ENCODE data around the gene METTL23. TPM values are rescaled to one million over a fixed set of nuclear protein-coding genes. Genes with fewer than 3 reads are reported as not detected.

Gene METTL23
- total RNA-seq, 2 experiments from 2014 or later, result 35.4 to 37.8 TPM

GRCh38 chr17:76747716-76748363, 21.2 kb downstream of the METTL23 start:
- H3K27ac Mint-ChIP-seq, result no peak overlapping the region
- no peaks in the 10 kb centered on the region for H3K27me3 ChIP-seq (ENCODE audit: control insufficient read depth in 1 of 2, insufficient read depth in 2 of 2, low read length in 2 of 2)
- DNase-seq (no peak), ATAC-seq (ENCODE audit: poor library complexity) (no peak)
- no peak overlapping the region for H3K27ac ChIP-seq (ENCODE audit: low read depth in 1 of 2, low read length in 2 of 2)
- no peaks in the 10 kb centered on the region for H3K27me3 Mint-ChIP-seq
- no peak overlapping the region for H3K4me3 ChIP-seq (ENCODE audit: low read length)
- intact Hi-C loops (cut with DNase I, micrococcal nuclease), result no loop called here
- H3K4me1 ChIP-seq (ENCODE audit: insufficient read depth, low read length), result peaks cover 15% of the 10 kb centered on the region
- ChIA-PET POLR2A (interaction anchor here (1.3 to 1.8 kb wide), 2 partner anchors 10 to 14 kb away, joined by 4 to 13 read pairs; partner anchors contain the start of genes MFSD11 and SRSF2), CTCF (no interaction called here)
- H3K4me3 Mint-ChIP-seq, result no peak overlapping the region
- TF ChIP-seq CTCF (IDR thresholded peaks at IDR 0.05), result no peak
- no peaks in the 10 kb centered on the region for H3K9me3 Mint-ChIP-seq
- peaks cover 10% of the 10 kb centered on the region for H3K4me1 Mint-ChIP-seq (ENCODE audit: low read depth)
- no peaks in the 10 kb centered on the region for H3K9me3 ChIP-seq (ENCODE audit: control insufficient read depth in 1 of 2, insufficient read depth in 1 of 2, low read length in 2 of 2)
- H3K36me3 Mint-ChIP-seq (ENCODE audit: low read depth), result peaks cover 61% of the 10 kb centered on the region
- H3K36me3 ChIP-seq (ENCODE audit: insufficient read depth, low read length), result peaks cover 40% of the 10 kb centered on the region

- POLR2A ChIA-PET, result interaction anchor here (1.3 to 1.8 kb wide), 2 partner anchors 11 to 15 kb away, joined by 4 to 13 read pairs; partner anchors contain the start of genes MFSD11 and SRSF2
- H3K27ac Mint-ChIP-seq, result no peak overlapping the region
- H3K27me3 ChIP-seq (ENCODE audit: control insufficient read depth in 1 of 2, insufficient read depth in 2 of 2, low read length in 2 of 2), result no peaks in the 10 kb centered on the region
- H3K4me3 Mint-ChIP-seq, result no peak overlapping the region
- ATAC-seq (ENCODE audit: poor library complexity) (no peak), DNase-seq (no peak)
- H3K9me3 Mint-ChIP-seq, result no peaks in the 10 kb centered on the region
- no peak for TF ChIP-seq CTCF (IDR thresholded peaks at IDR 0.05)
- H3K9me3 ChIP-seq (ENCODE audit: control insufficient read depth in 1 of 2, insufficient read depth in 1 of 2, low read length in 2 of 2), result no peaks in the 10 kb centered on the region
- intact Hi-C loops (cut with DNase I, micrococcal nuclease), result no loop called here
- H3K4me1 ChIP-seq (ENCODE audit: insufficient read depth, low read length), result peaks cover 20% of the 10 kb centered on the region
- CTCF ChIA-PET, result no interaction called here
- H3K36me3 Mint-ChIP-seq (ENCODE audit: low read depth), result peaks cover 61% of the 10 kb centered on the region
- H3K27me3 Mint-ChIP-seq, result no peaks in the 10 kb centered on the region
- no peak overlapping the region for H3K27ac ChIP-seq (ENCODE audit: low read depth in 1 of 2, low read length in 2 of 2)
- peaks cover 18% of the 10 kb centered on the region for H3K4me1 Mint-ChIP-seq (ENCODE audit: low read depth)
- H3K36me3 ChIP-seq (ENCODE audit: insufficient read depth, low read length), result peaks cover 39% of the 10 kb centered on the region
- H3K4me3 ChIP-seq (ENCODE audit: low read length), result no peak overlapping the region
These were observed 22.0 kb downstream of the METTL23 start for GRCh38 chr17:76748657-76749056.

- peaks cover 32% of the 10 kb centered on the region for H3K36me3 Mint-ChIP-seq (ENCODE audit: low read depth)
- intact Hi-C loops (cut with DNase I, micrococcal nuclease), result loop anchor here in 1 of 2 experiments (5.0 kb wide), 1 partner anchor 41 kb away; no protein-coding TSS in a partner anchor
- peak overlapping the region; percentile 96 for H3K27ac Mint-ChIP-seq
- DNase-seq (no peak), ATAC-seq (ENCODE audit: poor library complexity) (no peak)
- peaks cover 34% of the 10 kb centered on the region for H3K4me1 ChIP-seq (ENCODE audit: insufficient read depth, low read length)
- CTCF ChIA-PET, result interaction anchor here (0.9 to 2.8 kb wide), 6 partner anchors 13 to 228 kb away, joined by 3 to 10 read pairs (median 4); partner anchors contain the start of genes METTL23 and MFSD11
- TF ChIP-seq CTCF (IDR thresholded peaks at IDR 0.05), result no peak
- H3K9me3 ChIP-seq (ENCODE audit: control insufficient read depth in 1 of 2, insufficient read depth in 1 of 2, low read length in 2 of 2), result no peaks in the 10 kb centered on the region
- no peak overlapping the region for H3K4me3 Mint-ChIP-seq
- H3K27ac ChIP-seq (ENCODE audit: low read depth in 1 of 2, low read length in 2 of 2), result peak overlapping the region; percentile 7 to 84
- H3K4me3 ChIP-seq (ENCODE audit: low read length), result no peak overlapping the region
- no peaks in the 10 kb centered on the region for H3K27me3 ChIP-seq (ENCODE audit: control insufficient read depth in 1 of 2, insufficient read depth in 2 of 2, low read length in 2 of 2)
- peaks cover 16% of the 10 kb centered on the region for H3K36me3 ChIP-seq (ENCODE audit: insufficient read depth, low read length)
- H3K9me3 Mint-ChIP-seq, result no peaks in the 10 kb centered on the region
- peaks cover 24% of the 10 kb centered on the region for H3K4me1 Mint-ChIP-seq (ENCODE audit: low read depth)
- H3K27me3 Mint-ChIP-seq, result no peaks in the 10 kb centered on the region
- POLR2A ChIA-PET, result interaction anchor here (1.2 to 2.9 kb wide), 5 partner anchors 14 to 1207 kb away, joined by 6 to 76 read pairs (median 20); partner anchors contain the start of genes JMJD6, METTL23, MFSD11 and SRSF2
These were observed 24.9 kb downstream of the METTL23 start for GRCh38 chr17:76751416-76751993.
